Measurements from ENCODE around the gene ENKD1.

The ENKD1 gene

DNA sequence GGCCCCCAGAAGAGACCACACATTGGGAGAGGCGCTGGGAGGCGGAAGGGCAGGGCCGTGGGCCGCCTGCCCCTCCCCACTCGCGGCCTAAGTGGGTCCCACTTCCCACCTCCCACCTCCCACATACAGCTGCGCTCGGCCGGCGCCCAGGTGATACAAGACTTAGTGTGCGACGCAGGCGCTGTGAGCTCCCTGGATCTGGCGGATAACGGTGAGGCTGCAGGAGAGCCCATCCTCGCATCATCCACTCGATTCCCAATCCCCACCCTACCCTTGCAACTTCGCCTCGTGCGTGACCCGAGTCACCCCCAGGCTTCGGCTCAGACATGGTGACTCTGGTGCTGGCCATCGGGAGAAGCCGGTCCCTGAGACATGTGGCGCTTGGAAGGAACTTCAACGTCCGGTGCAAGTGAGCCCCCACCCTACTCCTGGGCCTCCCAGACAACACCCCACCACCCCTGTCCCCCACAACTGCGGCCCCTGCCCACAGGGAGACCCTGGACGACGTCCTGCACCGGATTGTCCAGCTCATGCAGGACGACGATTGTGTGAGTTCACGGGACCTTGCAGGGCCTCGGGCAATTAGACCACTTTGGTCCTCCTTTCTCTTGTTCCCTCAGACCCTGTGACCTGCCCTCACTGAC, 17.7 kb downstream of the ENKD1 start:
- DNase-seq: no peak

DNA sequence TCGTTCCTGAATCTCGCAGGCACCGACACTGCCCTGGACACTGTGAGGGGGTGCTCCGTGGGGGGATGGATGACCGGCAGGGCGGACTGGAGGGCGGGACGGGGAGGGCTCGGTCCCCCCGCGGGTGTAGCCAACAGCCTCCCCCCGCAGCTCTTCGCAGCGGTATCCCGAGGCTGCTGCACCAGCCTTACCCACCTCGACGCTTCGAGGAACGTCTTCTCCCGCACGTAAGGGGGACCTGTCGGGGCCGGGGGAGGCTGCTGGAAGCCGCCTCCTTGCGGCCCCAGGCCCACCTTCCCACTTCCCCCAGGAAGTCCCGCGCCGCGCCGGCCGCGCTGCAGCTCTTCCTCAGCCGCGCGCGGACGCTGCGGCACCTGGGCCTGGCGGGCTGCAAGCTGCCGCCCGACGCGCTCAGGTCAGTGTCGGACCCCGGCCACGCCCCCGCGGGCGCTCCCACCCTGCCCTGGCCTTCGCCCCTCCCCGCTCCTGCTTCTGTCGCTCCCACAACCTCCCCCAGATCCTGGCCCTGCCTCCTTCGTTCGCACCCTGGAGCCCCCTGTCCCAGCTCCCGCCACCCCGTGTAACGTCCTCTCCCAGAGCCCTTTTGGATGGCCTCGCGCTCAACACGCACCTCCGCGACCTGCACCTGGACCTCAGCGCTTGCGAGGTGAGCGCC, 18.3 kb downstream of the ENKD1 start:
- DNase-seq: no peak

DNA sequence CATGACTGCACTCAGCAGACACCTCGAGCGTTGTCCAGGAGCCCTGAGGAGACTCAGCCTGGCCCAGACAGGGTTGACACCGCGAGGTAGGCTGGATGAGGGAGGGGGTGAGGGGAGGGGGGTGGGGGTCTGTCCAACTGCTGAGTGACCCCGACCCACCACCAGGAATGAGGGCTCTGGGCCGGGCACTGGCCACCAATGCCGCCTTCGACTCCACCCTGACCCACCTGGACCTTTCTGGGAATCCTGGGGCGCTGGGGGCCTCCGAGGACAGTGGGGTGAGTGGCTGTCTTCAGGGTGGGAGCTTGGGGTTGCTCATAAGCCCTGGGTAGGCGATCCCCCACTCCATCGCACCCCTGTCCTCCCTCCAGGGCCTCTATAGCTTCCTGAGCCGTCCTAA, 18.9 kb downstream of the ENKD1 start:
- no peak for DNase-seq

DNA sequence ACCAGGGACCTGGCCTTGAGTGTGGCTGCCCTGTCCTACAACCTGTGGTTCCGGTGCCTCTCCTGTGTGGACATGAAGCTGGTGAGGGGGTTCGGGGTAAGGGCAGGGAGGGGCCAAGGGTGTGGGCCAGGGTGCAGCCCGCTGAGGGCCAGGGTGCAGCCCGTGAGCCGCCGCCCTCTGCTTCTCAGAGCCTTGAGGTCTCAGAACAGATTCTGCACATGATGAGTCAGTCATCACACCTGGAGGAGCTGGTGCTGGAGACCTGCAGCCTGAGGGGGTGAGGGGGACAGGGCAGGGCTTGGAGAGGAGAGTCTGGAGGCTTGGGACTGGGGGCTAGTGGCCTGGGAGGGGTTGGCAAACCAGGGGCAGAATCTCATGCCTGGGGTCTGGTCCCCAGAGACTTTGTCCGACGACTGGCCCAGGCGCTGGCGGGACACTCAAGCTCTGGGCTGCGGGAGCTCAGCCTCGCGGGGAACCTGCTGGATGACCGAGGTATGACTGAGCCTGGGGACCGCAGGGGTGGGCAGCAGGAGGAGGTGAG, 19.4 kb downstream of the ENKD1 start:
- DNase-seq: no peak

DNA sequence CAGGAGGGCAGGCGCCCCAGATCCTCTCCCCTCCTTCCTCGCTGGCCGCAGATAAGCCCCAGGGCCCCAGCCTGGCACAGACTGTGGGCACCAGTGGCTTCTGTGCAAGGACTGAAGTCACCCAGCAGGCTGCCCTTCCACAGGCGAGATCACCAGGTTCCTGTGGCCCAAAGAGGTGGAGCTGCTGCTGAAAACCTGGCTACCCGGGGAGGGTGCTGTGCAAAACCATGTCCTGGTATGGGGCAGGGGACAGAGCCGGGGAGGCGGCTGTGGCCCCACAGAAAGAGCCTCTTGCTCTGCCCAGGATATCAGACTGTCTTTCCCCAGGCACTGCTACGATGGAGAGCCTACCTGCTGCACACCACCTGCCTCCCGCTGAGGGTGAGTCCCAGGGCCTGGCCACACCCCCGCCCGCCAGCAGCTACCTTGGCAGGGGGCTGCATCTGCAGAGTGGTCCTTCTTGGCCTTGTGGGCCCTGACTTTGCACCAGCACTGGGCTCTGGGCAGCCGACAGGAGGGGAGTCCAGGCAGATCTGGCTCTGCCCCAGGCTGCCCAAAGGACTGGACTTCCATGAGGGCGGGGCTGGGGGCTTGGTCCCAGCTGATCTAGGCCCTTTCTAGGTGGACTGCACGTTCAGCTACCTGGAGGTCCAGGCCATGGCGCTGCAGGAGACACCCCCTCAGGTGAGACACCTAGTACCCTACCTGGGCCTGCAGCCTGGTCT, 21.0 kb downstream of the ENKD1 start:
- no peak for DNase-seq

DNA sequence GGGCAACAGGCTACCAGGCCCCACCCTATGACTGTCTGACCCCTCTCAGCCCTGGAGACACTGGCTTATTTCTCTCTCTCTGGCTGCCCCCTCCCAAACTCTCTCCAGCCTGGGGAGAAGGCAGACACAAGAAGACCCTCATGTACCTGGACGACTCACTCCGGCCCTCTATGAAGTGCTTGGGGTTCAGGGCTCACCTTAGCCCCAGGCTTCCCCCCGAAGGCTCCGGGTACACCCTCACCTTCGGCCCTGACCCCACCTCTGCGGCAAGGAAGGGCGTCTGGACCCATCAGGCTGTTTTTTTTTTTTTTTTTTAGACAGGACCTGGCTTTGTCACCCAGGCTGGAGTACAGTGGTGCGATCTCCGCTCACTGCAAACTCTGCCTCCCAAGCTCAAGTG, 22.5 kb downstream of the ENKD1 start:
- DNase-seq: no peak

DNA sequence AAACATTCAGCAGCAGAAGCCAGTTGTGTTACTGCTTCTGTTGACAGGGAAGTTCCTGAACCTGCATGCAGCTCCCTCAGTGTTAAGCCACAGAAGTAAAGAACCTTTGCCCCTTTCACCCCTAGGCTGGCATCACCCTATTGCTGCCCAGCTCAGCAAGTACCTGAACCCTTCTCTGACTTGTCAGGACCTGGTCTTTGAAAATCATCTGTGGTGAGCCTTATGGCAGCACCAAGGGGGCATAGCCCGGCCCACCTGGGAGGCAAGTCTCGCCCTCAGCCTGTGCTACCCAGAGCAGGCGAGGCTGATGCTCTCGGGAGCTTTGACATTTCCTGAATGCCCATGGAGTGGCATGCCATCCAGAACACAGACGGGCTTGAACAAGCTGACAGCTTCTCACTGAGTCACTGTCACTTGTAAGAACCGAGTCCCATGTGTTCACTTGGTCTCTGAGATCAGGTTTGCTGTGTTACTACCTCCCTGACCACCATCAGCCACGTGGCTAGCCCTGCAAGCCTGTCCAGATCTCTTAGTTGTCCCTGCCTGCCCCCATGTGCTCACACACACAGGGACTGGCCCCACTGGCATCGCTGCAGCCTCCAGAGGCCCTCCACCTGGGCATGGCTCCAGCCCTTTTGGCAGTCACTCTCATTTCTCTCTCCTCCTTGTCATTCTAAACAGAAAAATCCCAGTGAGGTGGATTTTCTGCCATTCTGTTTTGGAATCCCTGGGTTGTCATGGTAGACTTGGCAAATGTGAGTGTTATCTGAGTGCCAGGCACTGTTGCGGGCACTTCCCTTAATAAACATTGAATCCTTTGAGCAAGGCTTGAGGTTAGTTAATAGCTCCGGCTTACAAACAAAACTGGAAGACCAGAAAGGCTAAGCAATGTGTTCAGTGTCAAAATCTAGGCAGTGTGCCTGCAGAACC, 24.5 kb downstream of the ENKD1 start:
- no peak for DNase-seq

DNA sequence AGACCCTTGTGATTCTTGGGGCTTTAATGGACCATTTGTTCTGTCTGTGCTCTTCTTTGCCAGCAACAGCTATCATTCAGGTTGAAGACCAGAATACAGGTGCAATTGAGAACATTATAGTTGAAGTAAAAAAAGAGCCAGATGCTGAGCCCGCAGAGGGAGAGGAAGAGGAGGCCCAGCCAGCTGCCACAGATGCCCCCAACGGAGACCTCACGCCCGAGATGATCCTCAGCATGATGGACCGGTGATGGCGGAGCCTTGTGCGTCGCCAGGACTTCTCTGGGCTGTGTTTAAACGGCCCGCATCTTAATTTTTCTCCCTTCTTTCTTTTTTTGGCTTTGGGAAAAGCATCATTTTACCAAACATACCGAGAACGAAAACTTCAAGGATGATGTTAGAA, 28.9 kb downstream of the ENKD1 start:
- no peak for DNase-seq

DNA sequence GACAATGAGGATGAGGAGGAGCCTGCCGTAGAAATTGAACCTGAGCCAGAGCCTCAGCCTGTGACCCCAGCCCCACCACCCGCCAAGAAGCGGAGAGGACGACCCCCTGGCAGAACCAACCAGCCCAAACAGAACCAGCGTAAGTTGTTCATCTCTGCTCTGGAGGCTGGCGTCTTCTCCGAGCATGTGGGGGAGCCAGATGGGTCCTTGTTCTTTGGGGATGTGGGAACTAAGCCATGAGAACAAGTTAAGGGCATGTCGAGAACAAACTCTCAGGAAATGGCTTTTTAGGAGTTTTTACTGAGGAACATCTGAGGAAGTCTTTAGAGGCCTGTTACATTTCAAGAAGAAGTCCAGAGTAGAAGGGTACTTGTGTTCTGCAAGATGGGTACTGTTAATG, 29.8 kb downstream of the ENKD1 start:
- DNase-seq: no peak

DNA sequence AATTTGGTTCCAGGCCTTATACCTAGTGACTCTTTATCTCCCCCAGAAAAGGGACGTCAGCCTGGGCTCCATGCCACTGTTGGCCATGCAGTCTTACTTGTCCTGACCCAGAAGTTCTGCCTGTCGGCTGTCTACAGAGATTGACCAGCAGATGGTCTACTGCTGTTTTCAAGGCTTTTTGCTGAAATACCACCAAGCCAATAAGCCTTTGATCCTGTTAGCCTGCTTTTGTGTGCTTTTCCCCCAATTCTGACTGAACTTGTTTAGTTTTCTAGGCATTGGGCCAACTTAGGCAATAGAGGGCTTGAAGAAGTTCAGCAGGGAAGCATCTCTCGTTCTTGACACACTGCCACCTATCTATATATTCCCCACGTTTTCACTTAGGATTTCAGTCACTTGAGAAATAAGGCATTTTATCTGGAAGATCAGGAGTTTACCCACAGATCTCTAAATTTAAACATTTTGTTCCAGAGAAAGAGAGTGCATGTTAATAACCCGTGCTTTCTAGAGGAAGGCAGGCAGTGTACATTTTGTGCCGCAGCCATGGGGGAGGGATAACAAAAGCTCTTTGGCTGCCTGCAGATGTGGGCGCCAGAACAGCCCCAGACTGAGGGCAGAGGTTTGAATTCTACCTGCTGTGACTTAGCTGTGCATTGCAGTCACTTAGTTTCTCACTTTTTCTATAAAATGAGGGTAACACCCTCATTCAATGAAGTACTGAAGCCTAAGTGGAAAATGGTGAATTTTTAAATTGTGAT, 34.0 kb downstream of the ENKD1 start:
- DNase-seq: no peak

DNA sequence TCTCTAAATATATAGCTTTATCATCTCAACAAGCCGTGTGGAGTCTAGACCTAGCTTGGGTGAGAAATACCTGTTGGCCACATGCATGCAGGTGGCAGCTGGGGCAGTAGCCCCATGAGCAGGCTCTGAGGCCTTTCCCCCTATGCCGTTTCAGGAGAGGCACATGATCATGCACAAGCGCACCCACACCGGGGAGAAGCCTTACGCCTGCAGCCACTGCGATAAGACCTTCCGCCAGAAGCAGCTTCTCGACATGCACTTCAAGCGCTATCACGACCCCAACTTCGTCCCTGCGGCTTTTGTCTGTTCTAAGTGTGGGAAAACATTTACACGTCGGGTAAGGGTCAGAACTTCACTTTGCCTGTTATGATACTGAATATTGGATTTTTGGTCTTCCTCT, 38.3 kb downstream of the ENKD1 start:
- DNase-seq: no peak

DNA sequence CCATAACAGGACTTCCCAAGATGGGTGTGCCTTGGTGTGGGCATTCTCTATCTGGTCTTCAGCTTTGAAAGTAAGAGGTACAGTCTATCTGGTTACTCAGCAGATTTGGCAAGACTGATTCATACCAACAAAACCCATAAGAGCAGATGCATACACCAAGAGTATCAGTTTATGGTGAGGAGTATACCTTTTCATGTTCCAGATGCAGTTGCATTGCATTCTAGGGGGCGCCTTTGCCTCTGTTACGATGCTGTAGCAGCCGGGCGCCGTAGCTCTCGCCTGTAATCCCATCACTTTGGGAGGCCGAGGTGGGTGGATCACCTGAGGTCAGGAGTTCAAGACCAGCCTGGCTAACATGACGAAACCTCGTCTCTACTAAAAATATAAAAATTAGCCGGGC, 52.7 kb downstream of the ENKD1 start:
- DNase-seq: no peak

Measured in CD4-positive, alpha-beta T cell treated with Interleukin-15 for 1 hour (primary cell).